Endothelial cell of umbilical vein (primary cell): ENCODE measurements around the gene MPHOSPH8.

Experiments
- EZH2 ChIP-seq: IDR thresholded peaks from 2 replicates; pipeline ENCODE4 v1.6.1; 2012; ENCODE audit warnings: borderline replicate concordance, low read depth, mild to moderate bottlenecking, moderate library complexity, low read length, inconsistent platforms; ENCODE audit not compliant: severe bottlenecking
- FOS ChIP-seq: IDR thresholded peaks from 2 replicates; pipeline ENCODE4 v1.6.1; 2011; ENCODE audit warnings: mild to moderate bottlenecking, low read length, moderate library complexity, borderline replicate concordance; ENCODE audit not compliant: insufficient read depth
- GATA2 ChIP-seq: IDR thresholded peaks from 2 replicates; pipeline ENCODE4 v1.7.0; 2011; ENCODE audit warnings: low read depth, mild to moderate bottlenecking, moderate library complexity, mixed read lengths, low read length; ENCODE audit not compliant: insufficient read length, insufficient read depth
- JUN ChIP-seq: IDR thresholded peaks from 2 replicates; pipeline ENCODE4 v1.6.1; 2011; ENCODE audit warnings: borderline replicate concordance, low read depth; ENCODE audit not compliant: insufficient read length, insufficient read depth
- MYC ChIP-seq: IDR thresholded peaks from one replicate; pipeline ENCODE4 v1.6.1; 2011; ENCODE audit warnings: mild to moderate bottlenecking, low read depth, low read length
- POLR2A ChIP-seq: IDR thresholded peaks from 2 replicates; pipeline ENCODE4 v1.6.1; 2012; ENCODE audit warnings: low read depth, mild to moderate bottlenecking, control low read depth, low read length
- POLR2AphosphoS5 ChIP-seq: IDR thresholded peaks from 2 replicates; pipeline ENCODE4 v1.6.1; 2012; ENCODE audit warnings: low read depth, mild to moderate bottlenecking, control low read depth, low read length, moderate library complexity; ENCODE audit not compliant: insufficient read depth
- TF ChIP-seq, protein P1 (sequence below), 2 donors: IDR thresholded peaks; 1 replicate in 1 of 2; 2 replicates in 1 of 2; pipeline ENCODE4 v1.5.1; 2011; ENCODE audit warnings: low read length in 2 of 2, mild to moderate bottlenecking in 2 of 2, moderate library complexity in 2 of 2, control low read depth in 1 of 2, inconsistent platforms in 1 of 2, low read depth in 1 of 2; ENCODE audit not compliant: insufficient read depth in 1 of 2; ENCODE audit errors: extremely low read depth in 1 of 2
- TF ChIP-seq, protein P2 (sequence below): IDR thresholded peaks from 2 replicates; pipeline ENCODE4 v1.6.1; 2011; ENCODE audit not compliant: insufficient read depth, insufficient read length

DNA sequence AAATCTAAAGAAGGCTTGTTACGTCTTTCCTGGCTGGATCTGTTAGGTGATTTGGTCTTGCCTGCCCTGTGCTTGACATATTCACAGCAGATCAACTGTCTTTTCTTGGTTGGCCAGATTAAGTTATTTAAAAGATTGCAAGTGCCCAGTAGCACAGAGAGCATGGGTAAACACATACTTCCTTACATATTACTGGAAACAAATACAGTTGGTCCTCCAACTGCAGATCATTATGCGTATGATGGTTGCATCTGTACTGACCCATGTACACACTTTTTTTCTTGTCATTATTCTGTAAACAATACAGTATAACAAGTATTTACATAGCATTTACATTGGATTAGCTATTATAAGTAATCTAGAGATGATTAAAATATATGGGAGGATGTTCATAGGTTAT lies 9.2 kb upstream of the MPHOSPH8 start:
- no peak for TF ChIP-seq EZH2
- TF ChIP-seq, protein P1, sequence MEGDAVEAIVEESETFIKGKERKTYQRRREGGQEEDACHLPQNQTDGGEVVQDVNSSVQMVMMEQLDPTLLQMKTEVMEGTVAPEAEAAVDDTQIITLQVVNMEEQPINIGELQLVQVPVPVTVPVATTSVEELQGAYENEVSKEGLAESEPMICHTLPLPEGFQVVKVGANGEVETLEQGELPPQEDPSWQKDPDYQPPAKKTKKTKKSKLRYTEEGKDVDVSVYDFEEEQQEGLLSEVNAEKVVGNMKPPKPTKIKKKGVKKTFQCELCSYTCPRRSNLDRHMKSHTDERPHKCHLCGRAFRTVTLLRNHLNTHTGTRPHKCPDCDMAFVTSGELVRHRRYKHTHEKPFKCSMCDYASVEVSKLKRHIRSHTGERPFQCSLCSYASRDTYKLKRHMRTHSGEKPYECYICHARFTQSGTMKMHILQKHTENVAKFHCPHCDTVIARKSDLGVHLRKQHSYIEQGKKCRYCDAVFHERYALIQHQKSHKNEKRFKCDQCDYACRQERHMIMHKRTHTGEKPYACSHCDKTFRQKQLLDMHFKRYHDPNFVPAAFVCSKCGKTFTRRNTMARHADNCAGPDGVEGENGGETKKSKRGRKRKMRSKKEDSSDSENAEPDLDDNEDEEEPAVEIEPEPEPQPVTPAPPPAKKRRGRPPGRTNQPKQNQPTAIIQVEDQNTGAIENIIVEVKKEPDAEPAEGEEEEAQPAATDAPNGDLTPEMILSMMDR (IDR thresholded peaks at IDR 0.05; ENCODE audit: extremely low read depth in 1 of 2, insufficient read depth in 1 of 2, low read depth in 1 of 2, low read length in 2 of 2), result no peak
- TF ChIP-seq POLR2AphosphoS5, result no peak
- TF ChIP-seq, protein P2, sequence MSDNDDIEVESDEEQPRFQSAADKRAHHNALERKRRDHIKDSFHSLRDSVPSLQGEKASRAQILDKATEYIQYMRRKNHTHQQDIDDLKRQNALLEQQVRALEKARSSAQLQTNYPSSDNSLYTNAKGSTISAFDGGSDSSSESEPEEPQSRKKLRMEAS, result no peak
- TF ChIP-seq POLR2A, result no peak
- no peak for TF ChIP-seq JUN
- no peak for TF ChIP-seq FOS
- TF ChIP-seq MYC, result no peak
- no peak for TF ChIP-seq GATA2
